Measurements from ENCODE around the gene SGCA.

Gene SGCA

DNA sequence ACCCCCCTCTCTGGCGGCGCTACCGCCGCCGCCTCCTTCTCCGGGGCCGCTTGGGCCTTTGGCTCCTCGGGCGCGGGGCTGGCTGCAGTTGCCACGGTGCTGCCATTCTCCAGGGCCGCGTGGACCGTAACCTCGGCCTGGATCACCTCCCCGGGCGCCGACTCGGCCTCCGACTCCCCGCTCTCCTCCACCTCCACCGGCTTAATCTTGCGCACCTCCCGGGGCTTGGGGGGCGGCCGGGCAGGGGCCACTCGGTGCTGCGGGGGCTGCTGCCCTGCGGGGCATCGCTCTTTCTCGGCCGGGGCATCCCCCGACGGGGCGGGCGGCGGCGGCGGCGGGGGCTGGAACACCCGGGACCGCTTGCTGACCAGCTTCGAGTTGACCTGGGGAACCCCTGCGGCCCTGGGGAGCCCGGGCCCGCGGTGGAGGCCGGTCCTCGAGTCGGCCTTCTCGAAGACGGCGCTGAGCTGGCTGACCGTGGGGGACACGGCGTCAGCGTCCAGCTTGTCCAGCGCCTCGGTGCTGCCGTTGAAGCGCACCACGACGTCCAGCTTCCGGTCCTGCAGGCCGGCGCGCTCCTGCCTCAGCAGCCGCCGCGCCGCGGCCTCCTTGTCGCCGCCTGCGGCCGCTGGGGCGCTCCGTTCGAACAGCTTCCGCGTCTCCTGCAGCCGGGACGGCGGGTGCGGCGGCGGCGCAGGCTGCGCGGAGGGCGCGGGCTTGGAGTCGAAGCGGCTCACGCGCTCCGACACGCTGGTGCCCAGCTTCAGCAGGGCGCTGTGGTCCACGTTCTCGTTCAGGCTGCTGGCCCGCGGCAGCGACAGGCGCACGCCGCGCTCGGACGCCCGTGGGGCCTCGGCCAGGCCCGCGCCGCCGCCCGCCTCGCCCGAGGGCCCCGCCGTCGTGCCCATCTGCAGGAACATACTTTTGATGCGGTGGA is 16.1 kb upstream of the SGCA start:
- peak; percentile 48 for DNase-seq

DNA sequence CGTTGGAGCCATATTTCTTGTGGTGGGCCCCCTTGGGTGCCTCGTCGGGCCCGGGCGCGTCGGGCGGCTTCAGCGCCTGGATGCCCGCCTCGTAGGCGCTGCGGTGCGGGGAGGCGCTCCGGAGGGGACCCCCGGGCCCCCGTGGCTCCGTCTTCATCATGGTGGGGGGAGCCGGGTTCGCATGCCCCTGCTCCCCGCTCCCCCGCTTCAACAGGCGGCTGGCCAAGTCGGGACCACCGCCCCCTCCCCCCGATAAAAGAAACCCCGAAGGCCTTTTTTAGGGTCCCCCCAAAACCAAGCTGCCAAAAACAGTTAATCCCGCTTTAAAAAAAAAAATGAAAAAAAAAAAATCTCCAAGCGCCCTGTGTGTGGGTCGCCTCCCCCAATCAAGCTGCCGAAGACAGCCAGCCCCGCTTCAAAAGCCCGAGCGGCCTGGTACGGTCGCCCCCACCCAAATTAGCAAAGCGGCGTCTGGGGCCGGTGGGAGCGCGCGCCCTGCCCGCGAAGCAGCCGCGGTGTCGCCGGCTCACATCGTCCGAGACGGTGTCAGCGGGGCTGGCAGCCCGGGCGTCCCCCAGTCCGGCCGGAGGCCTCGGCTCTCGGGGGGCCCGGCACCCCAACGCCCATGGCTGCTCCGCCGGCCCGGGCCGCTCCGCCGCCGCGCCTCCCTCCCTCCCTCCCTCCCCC is 15.3 kb upstream of the SGCA start, which contains the start of gene PPP1R9B:
Gene PPP1R9B, minus strand, starts transcription at position 324 of the 687 bp plus-strand sequence. Its CDS starts 164 bp downstream, at position 160.
- no peak for DNase-seq

DNA sequence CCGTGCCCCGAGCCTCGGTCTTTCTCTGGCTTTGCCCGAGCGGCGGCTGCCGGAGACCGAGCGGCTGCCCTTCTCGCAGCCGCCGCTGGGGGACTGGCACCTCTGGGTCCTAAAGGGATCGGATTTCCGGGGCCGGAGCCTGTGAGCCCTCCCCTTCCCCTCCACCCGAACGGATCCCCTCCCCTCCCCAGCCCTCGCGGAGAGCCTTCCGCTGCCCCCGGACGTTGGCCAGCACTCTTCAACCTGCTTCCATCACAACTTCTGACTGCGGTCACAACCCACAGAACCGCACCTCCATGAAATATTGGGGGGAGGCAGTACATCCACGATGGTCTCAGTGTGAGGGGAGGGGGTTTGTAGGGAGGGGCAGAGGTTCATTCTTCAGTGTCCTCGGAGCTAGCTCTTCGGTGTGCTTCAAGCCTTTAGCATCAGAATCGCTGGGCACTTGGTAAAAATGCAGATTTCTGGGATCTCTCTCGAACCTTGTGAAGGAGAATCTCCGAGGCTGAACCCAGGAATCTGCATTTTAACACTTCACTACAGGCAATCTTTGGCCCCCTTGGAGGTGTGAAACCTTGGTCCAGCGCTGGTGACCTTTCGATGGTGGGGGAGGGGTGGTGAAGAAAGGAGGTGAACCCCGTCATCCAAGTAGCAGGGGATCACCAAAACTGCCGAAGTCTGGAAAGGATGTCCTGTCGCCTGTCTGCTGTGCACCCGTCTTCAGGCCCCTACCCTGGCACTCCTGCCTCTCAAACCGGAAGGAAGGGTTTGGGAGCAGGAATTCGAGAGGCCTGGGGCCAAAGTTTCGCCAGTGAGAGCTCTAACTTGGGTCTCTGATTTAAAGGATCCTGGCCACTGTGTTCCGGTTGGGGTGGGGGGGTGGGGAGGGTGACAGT is 14.5 kb upstream of the SGCA start:
- peak; percentile 75 for DNase-seq

DNA sequence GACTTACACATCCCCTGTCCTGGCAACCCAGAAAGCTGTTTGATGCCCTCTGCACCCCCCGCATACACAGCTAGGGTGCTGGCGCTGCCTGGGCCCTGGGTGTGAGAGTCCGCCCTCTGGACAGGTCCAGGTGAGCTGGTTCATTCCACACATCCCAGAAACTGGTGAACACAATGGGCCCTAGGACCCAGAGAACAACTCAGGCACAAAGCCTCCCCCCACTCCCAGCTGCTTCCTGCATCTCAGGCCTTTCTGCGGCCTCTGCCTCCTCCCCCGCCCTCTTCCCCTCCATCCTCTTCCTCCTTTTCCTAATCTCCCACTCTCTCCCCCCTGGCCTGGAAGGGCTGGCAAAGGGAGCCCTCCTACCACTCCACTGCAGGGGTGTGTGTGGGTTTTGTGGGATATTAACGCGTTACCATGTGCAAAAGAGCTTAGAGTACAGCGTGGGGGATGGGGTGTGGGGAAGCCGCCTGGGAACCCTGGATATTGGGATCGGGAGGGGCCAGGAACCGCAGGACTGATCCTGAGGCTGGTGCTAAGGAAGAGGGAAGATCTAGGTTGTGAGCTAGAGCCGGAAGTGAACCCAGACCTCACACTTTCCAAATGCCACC is 13.8 kb upstream of the SGCA start:
- peak; percentile 87 for DNase-seq

DNA sequence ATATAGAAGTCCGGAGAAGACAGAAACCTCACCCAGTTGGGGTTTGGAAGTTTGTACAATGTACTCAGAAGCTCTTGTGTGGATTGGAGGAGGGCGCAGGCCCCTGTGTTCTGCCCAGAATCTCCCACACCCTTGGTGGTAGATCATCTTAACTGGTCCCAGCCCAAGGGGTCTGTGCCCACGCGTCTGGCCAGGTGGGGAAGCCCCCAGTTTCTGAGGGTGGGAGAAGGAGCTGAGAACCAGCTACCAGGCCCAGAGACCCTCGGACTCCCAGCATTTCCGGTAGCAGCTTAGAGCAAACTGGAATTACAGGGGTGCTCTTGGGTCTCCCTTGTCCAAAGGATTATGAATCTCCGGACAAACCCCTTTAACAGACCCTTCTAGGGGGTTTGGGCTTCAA is 13.1 kb upstream of the SGCA start:
- DNase-seq, result no peak

DNA sequence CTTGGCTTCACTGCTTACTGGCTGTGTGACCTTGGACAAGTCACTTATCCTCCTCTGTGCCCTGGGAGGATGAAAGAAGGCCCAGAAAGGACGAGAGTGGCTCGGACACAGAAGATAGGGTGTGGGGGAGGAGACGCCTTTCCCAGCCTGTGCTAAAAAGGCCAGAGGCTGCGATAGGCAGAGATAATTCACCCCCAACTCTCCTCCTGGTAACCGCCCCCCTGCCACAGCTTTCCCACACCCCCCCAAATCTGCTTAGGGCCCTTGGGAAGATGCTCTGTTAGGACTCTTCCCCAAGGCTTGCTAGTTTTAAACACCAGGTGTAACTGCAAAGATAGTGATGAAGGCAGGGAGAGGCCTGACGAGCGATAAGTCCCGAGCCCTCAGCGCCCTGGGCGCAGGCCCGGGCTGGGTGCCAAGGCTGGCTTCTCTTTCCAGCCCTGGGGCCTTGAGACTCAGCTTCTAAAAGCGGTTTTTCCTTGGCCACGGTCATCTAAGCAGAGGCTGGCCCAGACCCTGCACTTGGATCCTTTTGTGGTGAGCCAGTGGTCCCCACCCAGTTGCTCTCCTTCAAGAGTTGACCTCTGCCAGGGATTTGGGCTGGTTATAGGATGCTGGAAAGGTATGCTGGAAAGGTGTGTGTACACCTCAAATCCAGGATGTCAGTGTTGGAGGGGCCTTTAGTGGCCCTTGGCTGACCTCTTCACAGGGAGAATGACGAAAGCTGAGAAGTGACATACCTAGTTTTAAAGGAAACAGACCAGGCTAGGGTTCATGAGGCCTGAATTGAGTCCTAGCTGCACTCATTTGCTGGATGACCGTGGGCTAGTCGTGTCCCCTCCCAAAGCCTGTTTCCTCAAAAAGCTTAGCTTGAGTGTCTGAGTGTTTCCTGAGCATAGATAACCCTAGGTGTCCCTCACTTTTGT is 11.9 kb upstream of the SGCA start:
- no peak for DNase-seq

DNA sequence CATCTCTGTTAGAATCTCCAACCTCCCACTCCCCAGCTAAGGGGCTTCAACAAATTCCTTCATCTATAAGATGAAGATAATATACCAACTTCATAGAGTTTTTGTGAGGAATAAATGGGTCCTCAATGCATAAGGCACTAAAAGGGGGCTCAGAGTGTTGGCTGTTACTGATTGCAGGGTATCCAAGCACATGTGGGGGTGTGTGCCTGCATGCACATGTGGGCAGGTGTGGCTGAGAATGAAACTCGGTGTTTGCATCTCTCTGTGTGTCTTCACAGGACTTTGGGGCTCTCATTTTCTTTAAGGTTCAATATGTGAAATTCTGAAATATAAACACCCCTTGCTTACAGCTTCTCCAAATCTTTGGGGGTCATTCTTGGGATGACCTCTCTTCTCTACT is 11.2 kb upstream of the SGCA start:
- no peak for DNase-seq

DNA sequence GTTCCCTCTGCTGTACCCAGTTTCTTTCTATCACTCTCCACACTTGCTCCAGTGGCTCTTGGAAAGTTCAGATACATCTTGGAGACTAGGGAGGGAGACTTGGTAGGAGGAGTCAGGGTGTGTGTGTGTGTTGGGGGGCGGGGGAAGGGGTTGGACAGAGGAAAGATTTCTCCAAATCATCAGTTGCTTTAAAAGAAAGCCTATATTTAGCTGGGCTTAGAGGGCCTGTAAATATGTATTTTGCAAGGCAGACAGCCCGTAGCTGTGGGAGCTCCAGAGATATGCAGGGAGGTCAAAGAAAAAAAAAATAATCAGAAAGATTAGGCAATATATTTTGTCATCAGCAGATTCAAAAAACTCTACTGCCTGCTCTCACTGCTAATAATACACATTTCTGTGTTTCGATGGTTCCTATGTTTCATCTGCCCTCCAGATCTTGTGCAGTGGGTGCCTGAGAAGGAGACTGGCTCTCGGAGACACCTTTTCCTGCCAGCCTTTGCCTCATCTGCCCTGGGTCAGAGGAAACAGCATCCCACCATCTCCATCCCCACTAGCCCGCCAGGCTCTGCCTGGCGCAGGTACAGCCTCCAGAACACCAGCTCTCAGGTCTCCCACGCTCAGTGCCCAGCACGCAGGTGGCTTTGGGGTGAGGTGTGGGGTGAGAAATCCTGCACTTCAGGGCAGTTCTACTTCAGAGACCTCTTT is 10.5 kb upstream of the SGCA start:
- DNase-seq, result no peak

DNA sequence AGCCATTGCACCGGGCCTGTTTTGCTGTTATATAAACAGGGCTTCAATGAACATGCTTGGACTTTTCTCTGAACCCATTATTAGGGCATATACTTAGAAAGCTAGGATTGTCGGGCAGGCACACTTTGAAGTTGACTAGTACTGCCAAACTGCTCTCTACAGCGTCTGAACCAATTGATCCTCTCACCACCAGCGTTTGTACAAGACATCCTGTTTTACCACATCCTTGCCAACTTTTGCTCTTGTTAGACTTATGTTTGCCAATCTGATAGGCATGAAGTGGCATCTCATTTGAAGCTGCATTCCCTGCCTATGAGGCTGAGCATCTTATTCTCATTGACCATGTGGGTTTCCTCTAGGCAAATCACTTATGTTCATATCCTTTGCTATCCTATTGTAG is 7.9 kb upstream of the SGCA start:
- no peak for DNase-seq

DNA sequence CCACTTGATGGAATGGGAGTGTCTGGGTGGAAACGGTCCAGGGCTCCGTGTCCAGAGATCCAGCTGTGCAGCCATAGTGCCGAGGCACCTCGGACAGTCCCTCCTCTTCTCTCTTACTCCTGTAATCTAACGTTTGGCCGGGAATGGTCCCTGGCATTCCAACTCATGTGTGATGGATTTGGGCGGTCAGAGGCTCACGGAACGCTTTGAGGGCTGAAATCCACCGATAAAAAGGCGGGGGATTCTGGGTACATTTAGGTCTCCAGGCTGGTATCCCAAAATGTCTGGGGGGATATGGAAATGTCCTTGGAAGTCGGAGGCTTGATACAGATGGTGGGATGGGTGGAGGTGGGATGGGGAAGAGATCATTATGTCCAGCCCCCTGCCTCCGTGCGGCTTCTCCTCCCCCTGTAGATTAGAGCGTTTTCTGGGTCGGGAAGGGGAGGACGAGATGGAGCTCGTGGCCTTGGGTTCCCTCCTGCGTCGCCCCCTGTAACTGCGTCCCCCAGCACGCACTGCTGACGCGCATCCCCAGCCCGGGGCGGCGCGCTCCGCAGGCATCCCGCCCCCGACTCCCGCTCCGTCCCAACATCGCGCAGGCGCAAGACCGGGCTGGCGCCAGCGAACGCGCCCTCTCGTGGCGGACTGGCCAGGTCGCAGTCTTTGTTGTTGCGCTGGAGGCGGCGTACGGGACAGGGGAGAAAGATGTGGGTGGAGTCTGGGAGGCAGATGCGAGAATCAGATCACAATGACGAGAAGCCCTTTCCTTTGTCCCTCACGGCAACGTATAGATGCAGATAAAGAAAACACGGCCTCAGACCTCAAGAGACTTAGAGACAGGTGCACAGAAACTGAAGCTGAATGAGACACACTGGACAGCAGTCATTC is 4.5 kb upstream of the SGCA start:
- DNase-seq, result peak; percentile 93

DNA sequence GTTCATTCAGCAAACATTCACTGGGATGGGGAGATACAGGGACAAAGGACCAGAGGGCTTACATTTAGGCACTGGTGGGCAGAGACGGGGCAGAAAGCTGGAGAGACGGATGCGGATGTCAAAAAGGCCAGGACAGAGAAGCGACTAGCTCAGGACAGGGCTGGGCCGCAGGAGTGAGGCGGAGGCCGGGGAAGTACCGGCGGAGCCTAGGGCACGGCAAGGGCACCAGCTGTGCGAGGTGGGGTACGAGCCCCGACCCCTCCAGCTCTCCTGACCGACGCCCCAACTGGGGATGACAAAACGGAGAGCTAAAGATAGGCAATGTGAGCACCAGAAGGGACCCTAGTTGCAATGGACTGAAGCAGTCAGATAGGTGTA is 3.9 kb upstream of the SGCA start:
- DNase-seq, result no peak

DNA sequence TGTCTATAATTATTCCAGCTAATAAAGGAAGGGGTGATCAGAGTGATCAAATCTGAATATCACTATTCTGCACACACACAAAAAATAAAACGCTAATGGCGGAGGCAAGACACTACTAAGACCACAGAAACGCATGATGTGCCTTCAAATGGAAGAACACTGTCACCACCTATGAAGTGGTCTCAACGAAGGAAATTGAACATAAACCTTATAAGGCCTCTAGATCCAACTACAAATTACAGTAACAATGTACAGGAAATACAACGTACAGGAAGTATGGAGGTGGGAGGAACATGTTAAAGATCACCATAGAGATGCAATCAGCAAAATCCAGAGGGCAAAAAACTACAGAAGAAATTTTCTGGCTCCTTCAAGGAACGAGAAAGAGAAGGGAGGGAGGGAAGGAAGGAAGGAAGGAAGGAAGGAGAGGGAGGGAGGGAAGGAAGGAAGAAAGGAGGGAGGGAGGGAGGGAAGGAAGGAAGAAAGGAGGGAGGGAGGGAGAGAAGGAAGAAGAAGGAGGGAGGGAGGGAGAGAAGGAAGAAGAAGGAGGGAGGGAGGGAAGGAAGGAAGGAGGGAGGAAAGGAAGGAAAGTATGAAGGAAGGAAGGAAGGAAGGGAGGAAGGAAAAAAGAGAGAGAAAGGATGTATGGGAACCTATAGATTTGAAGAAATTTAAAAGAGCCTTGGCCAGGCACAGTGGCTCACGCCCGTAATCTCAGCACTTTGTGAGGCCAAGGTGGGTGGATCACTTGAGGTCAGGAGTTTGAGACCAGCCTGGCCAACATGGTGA is 3.1 kb upstream of the SGCA start:
- DNase-seq, result no peak

DNA sequence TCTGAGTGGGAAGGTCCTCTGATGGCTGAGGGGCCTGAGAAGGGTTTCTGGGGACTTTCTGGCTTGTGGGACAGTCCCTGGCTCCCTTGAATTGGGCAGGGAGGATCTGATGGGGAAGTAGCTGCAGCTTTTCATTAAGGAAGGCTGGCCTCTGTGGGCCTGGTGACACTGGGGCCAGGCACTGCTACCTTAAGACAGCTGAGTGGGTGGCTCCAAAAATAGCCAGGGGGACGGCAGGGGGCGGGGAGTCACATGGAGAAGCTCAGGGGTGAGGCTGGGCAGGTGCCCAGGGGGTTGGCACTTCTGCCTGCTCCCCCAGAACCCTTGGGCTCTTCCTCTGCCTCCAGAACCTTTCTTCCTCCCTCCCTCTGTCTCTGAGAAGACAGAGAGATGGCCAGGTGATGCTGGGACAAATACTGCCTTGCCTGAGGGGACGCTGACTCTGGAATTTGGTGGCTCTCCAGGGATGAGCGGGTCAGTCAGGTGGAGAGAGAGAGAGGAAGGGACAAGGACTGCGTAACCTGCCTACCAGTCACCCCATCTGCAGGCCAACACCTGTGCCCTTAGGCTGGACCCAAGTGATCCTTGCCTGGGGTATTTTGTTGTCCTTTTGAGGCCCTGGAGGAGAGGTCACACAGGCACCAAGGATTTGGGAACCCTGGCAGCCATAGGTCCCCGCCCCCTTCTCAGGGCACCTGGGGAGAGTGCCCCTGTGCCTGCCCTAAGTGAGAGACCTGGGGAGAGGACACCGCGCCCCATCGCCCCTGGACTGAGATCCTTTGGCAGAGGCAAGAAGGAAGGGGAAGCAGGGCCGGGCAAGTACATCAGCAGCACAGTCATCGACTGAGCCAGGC is 1.7 kb upstream of the SGCA start:
- DNase-seq, result no peak

DNA sequence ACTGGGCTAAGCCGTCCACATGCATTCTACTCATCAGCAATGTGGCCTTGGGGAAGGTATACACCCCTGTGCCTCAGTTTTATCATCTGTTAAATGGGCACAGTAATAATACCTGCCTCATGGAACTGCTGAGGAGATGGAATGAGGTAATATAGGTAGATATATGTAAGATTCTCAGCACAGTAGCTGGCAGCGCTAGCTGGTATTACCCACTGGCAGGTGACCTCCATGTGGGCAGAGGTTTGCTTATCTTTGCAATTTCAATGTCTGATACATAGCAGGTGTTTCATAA is 1.2 kb upstream of the SGCA start:
- no peak for DNase-seq

DNA sequence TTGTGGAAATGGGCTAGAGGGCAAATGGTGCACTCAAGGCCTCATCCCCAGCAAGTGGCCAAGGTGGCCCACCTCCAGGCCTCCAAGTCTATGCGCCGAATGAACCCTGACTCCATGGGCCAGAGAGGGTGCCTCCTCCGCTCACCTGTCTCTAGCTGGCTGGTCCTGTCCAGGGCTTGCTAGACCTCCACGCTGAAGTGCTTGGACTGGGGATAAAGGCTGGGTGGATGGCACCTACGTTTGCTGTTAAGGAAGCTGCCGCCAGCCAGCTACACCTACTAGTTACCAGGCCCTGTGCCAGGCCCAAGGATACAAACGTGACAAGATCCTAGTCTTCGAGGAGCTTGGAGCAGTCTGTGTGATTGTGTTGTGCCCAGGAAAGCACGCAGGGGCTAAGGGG is 739 bp upstream of the SGCA start:
- no peak for DNase-seq

DNA sequence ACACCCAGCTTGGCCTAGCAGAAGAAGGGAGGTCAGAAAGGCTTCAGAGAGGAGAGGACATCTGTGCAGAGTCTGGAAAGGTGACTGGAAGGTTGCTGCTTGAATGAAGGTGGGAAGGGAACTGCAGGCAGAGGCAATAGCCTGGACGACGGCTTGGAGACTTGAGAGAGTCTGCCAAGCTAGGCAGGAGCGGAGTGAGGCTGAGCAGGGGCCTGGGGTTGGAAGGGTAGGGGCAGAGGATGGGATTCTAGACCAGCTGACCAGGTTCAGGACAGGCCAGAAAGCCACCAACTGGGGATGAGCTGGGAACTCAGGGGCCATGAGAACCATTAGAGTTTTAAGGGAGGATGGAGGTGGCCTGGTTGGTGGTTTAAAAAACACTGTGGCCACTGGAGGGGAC is 339 bp upstream of the SGCA start:
- DNase-seq, result no peak

DNA sequence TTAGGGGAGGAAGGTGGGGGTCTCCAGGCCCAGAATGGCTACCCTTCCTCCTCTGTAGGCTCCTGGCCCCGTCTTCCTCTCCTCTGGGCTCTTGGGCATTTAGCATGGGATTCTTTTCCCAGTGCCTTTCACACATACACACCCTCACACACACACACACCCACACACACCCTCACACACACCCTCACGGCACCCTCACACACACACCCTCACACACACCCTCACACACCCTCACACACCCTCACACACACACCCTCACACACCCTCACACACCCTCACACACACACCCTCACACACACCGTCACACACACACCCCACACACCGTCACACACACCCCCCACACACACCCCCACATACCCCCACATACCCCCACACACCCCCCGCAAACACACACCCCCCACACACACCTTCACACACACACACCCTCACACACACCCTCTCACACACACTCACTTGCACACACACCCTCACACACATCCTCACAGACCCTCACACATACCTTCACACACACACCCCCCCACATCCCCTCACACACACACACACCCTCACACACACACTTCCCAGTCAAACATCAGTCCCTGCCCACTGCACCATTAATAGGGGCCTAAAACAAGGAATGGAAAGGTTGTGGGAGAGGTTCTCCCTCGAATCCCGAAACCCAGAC is 845 bp downstream of the SGCA start:
- no peak for DNase-seq

DNA sequence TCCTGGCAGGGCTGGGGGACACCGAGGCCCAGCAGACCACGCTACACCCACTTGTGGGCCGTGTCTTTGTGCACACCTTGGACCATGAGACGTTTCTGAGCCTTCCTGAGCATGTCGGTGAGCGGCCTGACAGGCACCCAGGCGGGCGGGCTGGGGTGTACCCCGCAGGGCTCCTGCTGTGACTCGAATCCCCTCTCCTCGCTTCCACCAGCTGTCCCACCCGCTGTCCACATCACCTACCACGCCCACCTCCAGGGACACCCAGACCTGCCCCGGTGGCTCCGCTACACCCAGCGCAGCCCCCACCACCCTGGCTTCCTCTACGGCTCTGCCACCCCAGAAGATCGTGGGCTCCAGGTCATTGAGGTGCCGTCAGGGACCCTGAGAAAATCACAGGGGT is 1.6 kb downstream of the SGCA start:
- no peak for DNase-seq
